GM19467 (cell line): ENCODE data around the gene TF.

Experiments used
- ATAC-seq: cut with Tn5 transposase; IDR thresholded peaks from one replicate; pipeline ENCODE4 v1.9.1; 2021; ENCODE audit warnings: mild to moderate bottlenecking, moderate library complexity; ENCODE audit not compliant: unreplicated experiment

Gene TF

GRCh38 chr3:133834621-133835417 is 88.6 kb downstream of the TF start:
- no peak for ATAC-seq

- ATAC-seq: no peak
Observed at GRCh38 chr3:133835418-133835743, 89.2 kb downstream of the TF start.

GRCh38 chr3:133835961-133836360 is 89.8 kb downstream of the TF start:
- no peak for ATAC-seq

DNA sequence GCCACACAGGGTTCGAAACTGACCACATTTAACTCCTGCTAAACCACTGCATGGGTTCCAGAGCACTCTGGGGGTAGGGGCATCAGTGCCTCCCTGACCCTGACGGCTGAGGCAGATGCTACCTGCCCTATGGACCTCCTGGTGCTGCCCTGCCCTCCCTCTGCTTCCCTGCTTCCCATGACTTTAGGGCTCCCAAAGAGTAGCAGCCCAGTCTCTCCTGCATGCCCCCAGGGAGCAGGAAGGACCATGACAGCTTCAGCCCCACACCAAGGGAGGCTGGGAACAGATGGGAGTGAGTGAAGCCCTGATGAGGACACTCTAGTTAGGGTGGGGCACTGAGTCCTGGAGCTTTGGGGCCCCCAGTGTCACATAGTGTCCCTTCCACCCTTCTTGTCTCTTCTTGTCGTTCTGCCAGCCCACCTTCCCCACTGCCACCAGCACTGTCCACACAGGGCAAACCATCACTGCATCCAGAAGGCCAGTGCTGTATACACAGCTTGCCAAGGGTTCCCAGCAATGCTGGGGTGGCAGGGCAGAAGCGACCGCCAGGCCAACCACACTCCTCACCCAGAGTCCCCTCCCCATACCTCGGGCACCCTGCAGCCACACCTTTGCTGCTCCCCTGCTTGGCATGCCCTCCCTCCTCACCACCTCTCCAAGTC is 90.4 kb downstream of the TF start:
- ATAC-seq: no peak

- ATAC-seq: no peak
Observed at GRCh38 chr3:133837487-133838295, 91.5 kb downstream of the TF start.

GRCh38 chr3:133838296-133838789 is 92.2 kb downstream of the TF start:
- ATAC-seq: no peak

GRCh38 chr3:133838916-133839800 is 93.0 kb downstream of the TF start:
- ATAC-seq: no peak

- no peak for ATAC-seq
Observed at GRCh38 chr3:133840055-133840737, 94.0 kb downstream of the TF start.

DNA sequence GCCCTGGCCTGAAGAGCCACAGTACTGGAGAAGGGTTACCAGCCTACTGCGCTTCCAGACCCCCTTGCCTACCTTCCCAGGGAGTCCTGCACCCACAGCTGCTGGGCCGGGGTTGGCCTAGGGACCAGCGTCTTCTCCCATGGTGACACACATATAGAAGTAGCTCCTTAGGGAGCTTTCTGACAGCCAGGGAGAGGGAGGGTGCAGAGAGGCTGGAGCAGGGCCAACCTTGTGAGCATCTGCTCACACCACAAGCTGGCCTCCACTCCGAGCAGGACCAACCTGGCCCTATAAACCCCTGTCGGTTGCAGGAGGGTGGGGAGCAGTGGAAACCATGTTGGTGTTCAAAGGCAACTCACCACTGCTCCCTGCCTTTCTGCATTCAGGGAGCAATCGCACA is 94.6 kb downstream of the TF start:
- ATAC-seq: no peak

DNA sequence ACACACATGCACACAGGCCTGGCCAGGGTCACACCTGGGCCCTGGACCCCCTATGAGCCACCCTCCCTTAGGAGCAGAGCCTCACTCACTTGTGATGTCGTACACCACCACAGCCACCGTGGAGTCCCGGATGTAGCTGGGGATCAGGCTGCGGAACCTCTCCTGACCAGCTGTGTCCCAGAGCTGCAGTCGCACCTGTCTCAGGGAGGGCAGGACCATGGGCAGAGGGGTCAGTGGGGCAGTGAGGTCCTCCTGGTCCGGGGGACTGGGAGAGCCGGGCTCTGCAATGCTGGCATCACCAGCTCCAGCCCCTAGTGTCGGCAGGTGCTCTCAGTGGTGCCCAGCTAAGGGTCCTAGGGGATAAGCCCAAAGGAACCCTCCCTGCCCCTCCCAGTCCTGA is 95.0 kb downstream of the TF start:
- no peak for ATAC-seq

- no peak for ATAC-seq
Observed at GRCh38 chr3:133842158-133842557, 96.0 kb downstream of the TF start.

DNA sequence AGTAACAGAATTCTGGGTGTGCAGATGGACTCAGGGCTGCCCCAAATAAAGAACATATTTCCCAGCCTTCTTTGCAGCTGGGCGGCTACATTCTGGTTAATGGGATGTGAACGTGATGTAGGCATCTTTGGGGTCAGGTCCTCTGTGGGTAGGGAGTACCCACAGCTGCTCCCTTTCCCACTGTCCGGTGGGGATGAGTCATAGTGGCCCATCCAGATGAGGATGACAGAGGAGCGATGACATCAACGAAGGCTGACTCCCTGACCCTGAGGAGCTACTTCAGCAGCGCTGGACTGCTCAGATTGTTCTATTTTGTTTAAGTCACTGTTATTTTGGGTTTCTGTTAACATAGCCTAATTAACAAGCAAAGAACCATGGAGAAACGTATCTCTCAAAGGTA is 97.4 kb downstream of the TF start:
- ATAC-seq: no peak

- ATAC-seq: no peak
Observed at GRCh38 chr3:133845127-133845526, 98.9 kb downstream of the TF start.
